Measurements from ENCODE around the gene NELL1.

The NELL1 gene

DNA sequence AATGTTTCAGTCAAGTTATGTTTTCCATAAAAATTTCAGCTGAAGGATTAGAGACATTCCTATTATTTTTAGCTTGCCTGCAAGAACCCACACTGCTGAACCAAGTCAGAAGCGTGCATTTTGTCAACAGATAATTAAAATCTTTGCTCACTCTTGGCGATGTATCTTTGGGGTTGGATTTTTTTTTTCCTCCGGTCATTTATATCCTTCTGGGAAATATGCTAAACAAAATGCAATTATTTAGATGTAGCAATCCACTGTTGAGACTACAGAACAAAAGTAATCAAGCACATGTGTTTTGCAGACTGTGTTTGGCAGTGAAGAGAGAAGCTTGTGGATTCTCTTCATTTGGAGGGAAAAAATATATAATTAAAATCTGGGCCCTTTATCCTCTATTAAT lies 15.3 kb upstream of the NELL1 start:
- Histone ChIP-seq H2AFZ (ENCODE audit: low read depth, low read length) (no peak overlapping the region), H3K4me3 (ENCODE audit: low read depth in 1 of 2, low read length in 2 of 2) (no peak overlapping the region), H3K27ac (ENCODE audit: low read length) (no peak overlapping the region), H3K27me3 (ENCODE audit: insufficient read depth, low read length, poor library complexity) (peaks cover 3% of the 10 kb centered on the region), H3K4me1 (ENCODE audit: insufficient read depth, low read length) (no peaks in the 10 kb centered on the region), H3K9ac (ENCODE audit: low read depth, low read length) (no peak overlapping the region), H3K4me2 (ENCODE audit: insufficient read depth, low read length) (no peak overlapping the region), H3K36me3 (ENCODE audit: insufficient read depth, low read length) (no peaks in the 10 kb centered on the region), H3K9me3 (ENCODE audit: insufficient read depth, low read length, severe bottlenecking) (no peaks in the 10 kb centered on the region), H3K79me2 (ENCODE audit: insufficient read depth, low read length) (no peaks in the 10 kb centered on the region), H4K20me1 (ENCODE audit: insufficient read depth, low read length) (no peaks in the 10 kb centered on the region)
- no peak for DNase-seq
- no peak for TF ChIP-seq EZH2 (IDR thresholded peaks at IDR 0.05; ENCODE audit: borderline replicate concordance, low read depth, low read length, severe bottlenecking)
- TF ChIP-seq, protein P1, sequence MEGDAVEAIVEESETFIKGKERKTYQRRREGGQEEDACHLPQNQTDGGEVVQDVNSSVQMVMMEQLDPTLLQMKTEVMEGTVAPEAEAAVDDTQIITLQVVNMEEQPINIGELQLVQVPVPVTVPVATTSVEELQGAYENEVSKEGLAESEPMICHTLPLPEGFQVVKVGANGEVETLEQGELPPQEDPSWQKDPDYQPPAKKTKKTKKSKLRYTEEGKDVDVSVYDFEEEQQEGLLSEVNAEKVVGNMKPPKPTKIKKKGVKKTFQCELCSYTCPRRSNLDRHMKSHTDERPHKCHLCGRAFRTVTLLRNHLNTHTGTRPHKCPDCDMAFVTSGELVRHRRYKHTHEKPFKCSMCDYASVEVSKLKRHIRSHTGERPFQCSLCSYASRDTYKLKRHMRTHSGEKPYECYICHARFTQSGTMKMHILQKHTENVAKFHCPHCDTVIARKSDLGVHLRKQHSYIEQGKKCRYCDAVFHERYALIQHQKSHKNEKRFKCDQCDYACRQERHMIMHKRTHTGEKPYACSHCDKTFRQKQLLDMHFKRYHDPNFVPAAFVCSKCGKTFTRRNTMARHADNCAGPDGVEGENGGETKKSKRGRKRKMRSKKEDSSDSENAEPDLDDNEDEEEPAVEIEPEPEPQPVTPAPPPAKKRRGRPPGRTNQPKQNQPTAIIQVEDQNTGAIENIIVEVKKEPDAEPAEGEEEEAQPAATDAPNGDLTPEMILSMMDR (IDR thresholded peaks at IDR 0.05; ENCODE audit: borderline replicate concordance, extremely low read depth, low read length, poor library complexity, severe bottlenecking) = no peak
- ATAC-seq (ENCODE audit: insufficient read depth, low read depth) = no peak

DNA sequence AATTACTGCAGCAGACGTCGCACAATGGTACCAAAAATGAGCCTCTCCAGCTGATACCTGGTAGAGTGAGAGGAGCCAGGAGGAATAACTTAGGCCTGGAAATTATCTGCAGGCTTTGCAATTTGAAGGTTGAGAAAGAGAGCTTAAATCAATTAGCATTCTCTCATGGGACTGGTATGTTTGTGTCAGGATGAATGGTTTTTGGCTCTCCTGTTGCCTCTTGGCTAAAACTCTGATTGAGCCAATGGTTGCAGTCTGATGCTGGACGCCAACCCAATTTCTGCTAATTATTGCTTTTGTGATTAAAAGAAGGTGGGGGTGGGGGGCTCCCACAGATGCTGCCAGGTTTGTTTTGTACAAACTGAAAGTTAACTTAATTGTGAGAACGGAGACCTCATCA lies 12.5 kb upstream of the NELL1 start:
- Histone ChIP-seq H3K4me3 (ENCODE audit: low read depth in 1 of 2, low read length in 2 of 2) (no peak overlapping the region), H3K27ac (ENCODE audit: low read length) (no peak overlapping the region), H3K4me1 (ENCODE audit: insufficient read depth, low read length) (no peaks in the 10 kb centered on the region), H3K27me3 (ENCODE audit: insufficient read depth, low read length, poor library complexity) (peaks cover 3% of the 10 kb centered on the region), H3K9ac (ENCODE audit: low read depth, low read length) (no peak overlapping the region), H4K20me1 (ENCODE audit: insufficient read depth, low read length) (no peaks in the 10 kb centered on the region), H3K79me2 (ENCODE audit: insufficient read depth, low read length) (no peaks in the 10 kb centered on the region), H3K36me3 (ENCODE audit: insufficient read depth, low read length) (no peaks in the 10 kb centered on the region), H3K9me3 (ENCODE audit: insufficient read depth, low read length, severe bottlenecking) (no peaks in the 10 kb centered on the region), H2AFZ (ENCODE audit: low read depth, low read length) (no peak overlapping the region), H3K4me2 (ENCODE audit: insufficient read depth, low read length) (no peak overlapping the region)
- no peak for DNase-seq
- no peak for ATAC-seq (ENCODE audit: insufficient read depth, low read depth)
- TF ChIP-seq, protein P1 (IDR thresholded peaks at IDR 0.05; ENCODE audit: borderline replicate concordance, extremely low read depth, low read length, poor library complexity, severe bottlenecking) = no peak
- TF ChIP-seq EZH2 (IDR thresholded peaks at IDR 0.05; ENCODE audit: borderline replicate concordance, low read depth, low read length, severe bottlenecking) = no peak

DNA sequence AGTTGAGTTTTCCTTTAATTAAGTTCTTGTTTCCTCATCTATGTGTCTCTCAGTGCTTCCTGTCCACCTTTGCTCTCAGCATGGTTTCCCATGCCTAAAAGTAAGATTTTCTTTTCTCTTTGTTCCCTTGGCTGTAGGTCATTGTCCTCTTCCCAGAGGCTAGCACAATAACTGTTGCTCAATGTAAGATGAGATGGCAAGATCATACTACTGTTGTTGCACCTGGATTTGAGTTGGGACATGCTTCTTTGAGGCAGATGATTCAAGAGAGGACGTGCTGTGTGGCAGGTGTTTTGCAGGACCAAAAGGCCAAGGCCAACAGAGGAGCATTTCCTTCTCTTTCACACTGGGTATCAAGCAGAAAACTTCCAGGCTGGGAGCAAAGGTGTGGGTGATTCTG lies 11.3 kb upstream of the NELL1 start:
- Histone ChIP-seq H3K27ac (ENCODE audit: low read length) (no peak overlapping the region), H3K79me2 (ENCODE audit: insufficient read depth, low read length) (no peaks in the 10 kb centered on the region), H3K27me3 (ENCODE audit: insufficient read depth, low read length, poor library complexity) (peaks cover 3% of the 10 kb centered on the region), H3K4me2 (ENCODE audit: insufficient read depth, low read length) (no peak overlapping the region), H3K9me3 (ENCODE audit: insufficient read depth, low read length, severe bottlenecking) (no peaks in the 10 kb centered on the region), H3K4me3 (ENCODE audit: low read depth in 1 of 2, low read length in 2 of 2) (no peak overlapping the region), H3K4me1 (ENCODE audit: insufficient read depth, low read length) (no peaks in the 10 kb centered on the region), H4K20me1 (ENCODE audit: insufficient read depth, low read length) (no peaks in the 10 kb centered on the region), H2AFZ (ENCODE audit: low read depth, low read length) (no peak overlapping the region), H3K9ac (ENCODE audit: low read depth, low read length) (no peak overlapping the region), H3K36me3 (ENCODE audit: insufficient read depth, low read length) (no peaks in the 10 kb centered on the region)
- ATAC-seq (ENCODE audit: insufficient read depth, low read depth) = no peak
- TF ChIP-seq, protein P1 (IDR thresholded peaks at IDR 0.05; ENCODE audit: borderline replicate concordance, extremely low read depth, low read length, poor library complexity, severe bottlenecking) = no peak
- TF ChIP-seq EZH2 (IDR thresholded peaks at IDR 0.05; ENCODE audit: borderline replicate concordance, low read depth, low read length, severe bottlenecking) = no peak
- no peak for DNase-seq

DNA sequence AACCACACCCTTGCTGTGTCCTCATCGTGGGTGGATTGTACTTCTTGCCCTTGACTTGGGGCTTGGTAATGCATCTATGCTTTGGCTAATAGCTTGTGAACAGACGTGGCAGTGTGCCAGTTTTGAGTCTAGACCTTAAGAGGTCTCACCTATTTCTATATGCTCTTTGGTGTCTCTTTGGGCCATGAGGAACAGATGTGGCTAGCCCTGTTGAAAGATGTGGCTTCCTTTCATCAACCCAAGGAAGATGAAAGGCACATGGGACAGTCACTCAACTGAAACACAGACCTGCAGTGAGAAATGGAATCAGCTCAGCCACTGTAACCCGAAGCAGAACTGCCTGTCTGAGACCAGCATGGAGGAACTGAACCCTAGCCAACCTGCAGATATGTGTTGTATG lies 7.9 kb upstream of the NELL1 start:
- TF ChIP-seq, protein P1 (IDR thresholded peaks at IDR 0.05; ENCODE audit: borderline replicate concordance, extremely low read depth, low read length, poor library complexity, severe bottlenecking) = no peak
- H3K4me3 ChIP-seq (ENCODE audit: low read depth in 1 of 2, low read length in 2 of 2) = no peak overlapping the region

More for the DNA sequence above, 7.9 kb upstream of the NELL1 start:
- no peak overlapping the region for H3K9ac ChIP-seq (ENCODE audit: low read depth, low read length)
- H3K27me3 ChIP-seq (ENCODE audit: insufficient read depth, low read length, poor library complexity) = peaks cover 3% of the 10 kb centered on the region
- H3K36me3 ChIP-seq (ENCODE audit: insufficient read depth, low read length) = no peaks in the 10 kb centered on the region
- no peak overlapping the region for H2AFZ ChIP-seq (ENCODE audit: low read depth, low read length)
- ATAC-seq (ENCODE audit: insufficient read depth, low read depth) = peak; percentile 69
- DNase-seq = peak; percentile 13
- H3K4me2 ChIP-seq (ENCODE audit: insufficient read depth, low read length) = no peak overlapping the region
- H3K79me2 ChIP-seq (ENCODE audit: insufficient read depth, low read length) = no peaks in the 10 kb centered on the region
- no peak overlapping the region for H3K27ac ChIP-seq (ENCODE audit: low read length)
- no peaks in the 10 kb centered on the region for H3K9me3 ChIP-seq (ENCODE audit: insufficient read depth, low read length, severe bottlenecking)
- no peaks in the 10 kb centered on the region for H4K20me1 ChIP-seq (ENCODE audit: insufficient read depth, low read length)
- no peaks in the 10 kb centered on the region for H3K4me1 ChIP-seq (ENCODE audit: insufficient read depth, low read length)
